ENCODE measurements around the gene HNRNPA1L2. TPM values are rescaled to one million over a fixed set of nuclear protein-coding genes. Genes with fewer than 3 reads are reported as not detected.

HNRNPA1L2 gene
- total and polyA plus RNA-seq, 10 of the 15 experiments (the other 5 are each of a cell fraction or from before 2014, with no cell fraction given) = 3.3 to 12.0 (median 7.8) TPM

GRCh38 chr13:52599037-52599847 is 43.0 kb upstream of the HNRNPA1L2 start:
- H3K27ac ChIP-seq (ENCODE audit: control insufficient read depth, insufficient read depth) = no peak overlapping the region
- no peak overlapping the region for H3K9ac ChIP-seq (ENCODE audit: control insufficient read depth, insufficient read depth, low read length)
- peak overlapping the region; percentile 26; the same call in 1 of the 2 replicates for H3K4me2 ChIP-seq (ENCODE audit: control insufficient read depth, insufficient read depth)
- in situ Hi-C loops (cut with MboI) = loop anchor here (10.0 kb wide), 1 partner anchor 206 kb away; no protein-coding TSS in a partner anchor
- intact Hi-C loops (cut with micrococcal nuclease; ENCODE audit: unreplicated experiment) = no loop called here
- H3K4me1 ChIP-seq (ENCODE audit: control insufficient read depth, insufficient read depth, low read length) = no peaks in the 10 kb centered on the region
- 0 out of 2 replicates have a peak overlapping the region, but pooled peaks have one; percentile 18 for H2AFZ ChIP-seq (ENCODE audit: control insufficient read depth, low read depth, low read length)
- 37% methylated on average over 13 of the region's 13 CpGs for WGBS (ENCODE audit: insufficient coverage, insufficient replicate concordance, low lambda C conversion rate, missing lambda C conversion rate)
- ChIA-PET POLR2A (no interaction called here), RAD21 (ENCODE audit: unreplicated experiment) (no interaction called here), CTCF (interaction anchor here (0.6 kb wide), 1 partner anchor 369 kb away, joined by 4 read pairs; no protein-coding TSS in a partner anchor), SMC1A (ENCODE audit: uncharacterized antibody, unreplicated experiment) (no interaction called here)
- H3K36me3 ChIP-seq (ENCODE audit: control insufficient read depth in 2 of 2, insufficient read depth in 2 of 2, low read length in 1 of 2) = no peaks in the 10 kb centered on the region
- H3K79me2 ChIP-seq (ENCODE audit: control insufficient read depth, insufficient read depth, low read length) = no peaks in the 10 kb centered on the region
- DNase-seq (ENCODE audit: low read depth, low spot score) (no peak), FAIRE-seq (no peak), ATAC-seq (peak; percentile 16; the same call in 2 of the 3 replicates)
- H3K4me3 ChIP-seq = peak overlapping the region; percentile 50
- peaks cover 0 to 1% of the 10 kb centered on the region in 2 experiments; a peak in 1 of 4 replicates for H3K27me3 ChIP-seq (replicated peaks in 1 of 2; ENCODE audit: control insufficient read depth in 2 of 2, insufficient read depth in 2 of 2, low read length in 1 of 2)
- BruUV-seq (replicated peaks) = no TSS peak
- no peaks in the 10 kb centered on the region for H4K20me1 ChIP-seq (ENCODE audit: control insufficient read depth, insufficient read depth)
- H3K9me3 ChIP-seq (replicated peaks; ENCODE audit: control insufficient read depth, insufficient read depth, low read length) = no peaks in the 10 kb centered on the region
- no peak for TF ChIP-seq ZNF207 (IDR thresholded peaks at IDR 0.05; ENCODE audit: borderline replicate concordance)
- no peak for TF ChIP-seq MYC (IDR thresholded peaks at IDR 0.05; ENCODE audit: insufficient read depth, insufficient read length, insufficient replicate concordance, low read length, severe bottlenecking)
- TF ChIP-seq REST (IDR thresholded peaks at IDR 0.05; ENCODE audit: low read depth, low read length) = no peak
- TF ChIP-seq STAT3 (IDR thresholded peaks at IDR 0.05; ENCODE audit: low read depth, low read length) = no peak
- no peak for TF ChIP-seq YBX1 (IDR thresholded peaks at IDR 0.05)
- TF ChIP-seq PAX5 (IDR thresholded peaks at IDR 0.05; ENCODE audit: borderline replicate concordance, low read depth, low read length) = no peak
- no peak for TF ChIP-seq ZNF217 (IDR thresholded peaks at IDR 0.05)
- no peak for TF ChIP-seq FOXM1 (IDR thresholded peaks at IDR 0.05; ENCODE audit: low read depth, low read length)
- no peak for TF ChIP-seq TARDBP (IDR thresholded peaks at IDR 0.05; ENCODE audit: borderline replicate concordance)
- TF ChIP-seq EZH2 (IDR thresholded peaks at IDR 0.05; ENCODE audit: borderline replicate concordance, control insufficient read depth, low read depth, low read length) = no peak
- TF ChIP-seq ASH2L (IDR thresholded peaks at IDR 0.05; ENCODE audit: borderline replicate concordance, low read depth) = no peak
- TF ChIP-seq SIX5 (IDR thresholded peaks at IDR 0.05; ENCODE audit: low read depth, low read length, severe bottlenecking) = no peak

Measured in GM12878 (cell line).